ENCODE measurements around the gene PROX1.

PROX1 gene

DNA sequence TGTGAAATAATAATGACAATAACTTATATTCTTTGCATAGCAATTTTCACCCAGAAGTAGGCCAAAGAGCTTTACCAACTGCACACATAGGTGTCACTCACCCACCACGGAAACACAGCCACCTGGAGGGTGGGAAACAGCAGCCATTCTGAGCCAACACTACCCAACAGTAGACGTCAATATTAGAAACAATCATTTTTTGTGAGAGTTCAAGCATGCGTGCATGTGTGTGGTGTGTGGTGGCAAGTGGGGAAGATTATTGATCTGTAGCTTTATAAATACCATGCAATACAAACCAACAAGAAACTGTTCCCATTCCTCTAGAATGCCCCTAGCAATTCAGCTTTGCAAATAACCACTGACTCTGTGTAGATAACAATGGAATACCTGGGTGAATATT lies 19.1 kb downstream of the PROX1 start:
- no peak overlapping the region for H3K27ac ChIP-seq
- no peak overlapping the region for H3K4me3 ChIP-seq
- no peak overlapping the region for H3K4me2 ChIP-seq
- no peak overlapping the region for H3K9ac ChIP-seq
- no peaks in the 10 kb centered on the region for H3K36me3 ChIP-seq
- H3K4me1 ChIP-seq = no peaks in the 10 kb centered on the region
- no peaks in the 10 kb centered on the region for H3K27me3 ChIP-seq
- no peaks in the 10 kb centered on the region for H4K20me1 ChIP-seq
- TF ChIP-seq Cebpa-rat (IDR thresholded peaks at IDR 0.05) = 0 out of 2 replicates have a peak, but pooled peaks have one; percentile 24
- H3K9me3 ChIP-seq = no peaks in the 10 kb centered on the region

DNA sequence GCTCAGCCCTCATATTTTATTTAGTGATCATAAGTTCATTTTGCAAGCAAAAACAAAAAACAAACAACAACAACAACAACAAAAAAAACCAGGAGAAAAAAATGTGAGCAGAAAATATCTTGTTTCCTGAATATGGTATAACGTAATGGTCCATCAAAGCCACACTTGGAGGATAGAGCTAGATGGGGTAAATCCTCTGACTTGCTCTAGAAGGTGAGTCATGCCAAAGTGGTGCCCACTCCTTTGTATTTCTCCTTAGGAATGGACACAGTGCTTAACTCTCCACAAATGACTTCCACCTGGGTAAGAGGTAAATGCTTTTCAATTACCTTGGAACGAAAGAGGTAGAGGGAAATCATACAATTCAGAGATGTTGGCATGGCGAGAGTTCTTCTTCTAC lies 20.6 kb downstream of the PROX1 start:
- Histone ChIP-seq H3K4me2 (no peak overlapping the region), H4K20me1 (no peaks in the 10 kb centered on the region), H3K36me3 (no peaks in the 10 kb centered on the region), H3K9me3 (no peaks in the 10 kb centered on the region), H3K4me1 (no peaks in the 10 kb centered on the region), H3K27me3 (no peaks in the 10 kb centered on the region), H3K27ac (no peak overlapping the region), H3K9ac (no peak overlapping the region), H3K4me3 (no peak overlapping the region)
- no peak for TF ChIP-seq Cebpa-rat (IDR thresholded peaks at IDR 0.05)

DNA sequence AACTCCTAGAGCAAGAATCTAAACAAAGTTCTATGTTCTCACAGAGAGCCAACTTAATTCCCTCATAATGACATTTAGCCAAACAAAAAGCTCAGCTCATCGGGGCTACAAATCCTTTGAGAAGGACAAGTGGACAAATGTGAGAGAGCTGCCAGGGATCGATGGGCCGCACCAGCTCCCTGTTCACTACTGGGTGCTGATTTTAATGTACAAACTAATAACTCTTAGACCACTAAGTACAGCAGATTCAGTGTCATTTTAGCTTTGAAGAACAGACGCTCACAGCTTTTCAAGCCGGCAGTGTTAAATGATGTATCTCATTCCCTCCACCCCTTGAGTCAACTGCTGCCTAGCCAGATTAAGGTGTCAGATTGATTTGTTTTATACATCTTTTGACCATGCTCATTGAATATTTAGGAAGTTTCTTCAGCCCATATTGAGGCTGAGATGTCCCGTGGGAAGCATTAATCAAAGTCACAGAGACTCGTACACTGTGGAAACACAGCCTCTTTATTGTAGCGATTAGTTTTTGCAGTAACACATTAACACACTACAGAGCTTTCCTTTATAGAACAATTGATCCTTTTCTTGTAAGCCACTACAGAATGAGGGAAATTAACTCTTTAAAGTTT lies 21.1 kb downstream of the PROX1 start:
- no peak for TF ChIP-seq Cebpa-rat (IDR thresholded peaks at IDR 0.05)
- H3K27ac ChIP-seq = no peak overlapping the region
- H3K4me3 ChIP-seq = no peak overlapping the region
- H3K4me2 ChIP-seq = no peak overlapping the region
- H3K36me3 ChIP-seq = no peaks in the 10 kb centered on the region
- no peaks in the 10 kb centered on the region for H3K9me3 ChIP-seq
- H4K20me1 ChIP-seq = no peaks in the 10 kb centered on the region
- no peaks in the 10 kb centered on the region for H3K27me3 ChIP-seq
- no peaks in the 10 kb centered on the region for H3K4me1 ChIP-seq
- no peak overlapping the region for H3K9ac ChIP-seq

DNA sequence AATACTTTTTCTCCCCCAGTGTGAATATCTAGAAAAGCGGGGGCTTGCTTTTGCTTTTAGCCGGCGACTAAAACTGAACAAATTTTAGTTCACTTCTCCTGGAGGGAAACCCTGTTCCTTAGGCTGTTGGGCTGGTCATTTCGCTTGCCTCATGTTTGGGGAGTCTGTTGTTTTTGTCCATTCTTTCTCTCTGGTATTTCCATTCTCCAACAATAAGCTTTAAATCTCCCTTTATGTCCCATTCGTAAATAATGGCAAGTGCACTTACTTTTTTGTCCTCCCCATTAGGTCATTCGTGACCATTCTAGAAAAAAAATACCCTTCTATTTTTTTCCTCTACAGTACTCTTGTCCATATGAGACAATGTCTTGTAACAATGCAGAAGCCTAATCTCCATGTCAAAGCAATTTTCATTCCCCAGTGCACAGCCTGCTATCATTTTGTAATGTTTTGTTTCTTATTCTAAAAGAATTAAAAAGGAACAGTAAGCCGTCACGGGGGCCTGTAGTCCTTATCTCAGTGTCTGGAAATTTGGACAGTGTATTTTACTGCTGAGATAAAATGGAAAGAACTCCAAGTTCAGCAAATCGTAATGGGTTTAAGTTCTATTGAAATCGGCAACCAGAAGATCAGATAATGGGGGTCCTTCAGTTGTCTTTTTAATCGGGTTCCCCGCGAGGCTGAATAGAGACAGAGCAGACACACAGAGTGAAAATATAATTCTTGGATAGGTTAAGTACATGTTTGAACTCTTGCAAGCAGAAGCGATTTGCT lies 21.8 kb downstream of the PROX1 start:
- no peak overlapping the region for H3K27ac ChIP-seq
- no peaks in the 10 kb centered on the region for H3K27me3 ChIP-seq
- H3K9me3 ChIP-seq = no peaks in the 10 kb centered on the region
- H3K4me3 ChIP-seq = no peak overlapping the region
- no peak overlapping the region for H3K4me2 ChIP-seq
- H4K20me1 ChIP-seq = no peaks in the 10 kb centered on the region
- H3K4me1 ChIP-seq = no peaks in the 10 kb centered on the region
- no peak overlapping the region for H3K9ac ChIP-seq
- H3K36me3 ChIP-seq = no peaks in the 10 kb centered on the region
- no peak for TF ChIP-seq Cebpa-rat (IDR thresholded peaks at IDR 0.05)

DNA sequence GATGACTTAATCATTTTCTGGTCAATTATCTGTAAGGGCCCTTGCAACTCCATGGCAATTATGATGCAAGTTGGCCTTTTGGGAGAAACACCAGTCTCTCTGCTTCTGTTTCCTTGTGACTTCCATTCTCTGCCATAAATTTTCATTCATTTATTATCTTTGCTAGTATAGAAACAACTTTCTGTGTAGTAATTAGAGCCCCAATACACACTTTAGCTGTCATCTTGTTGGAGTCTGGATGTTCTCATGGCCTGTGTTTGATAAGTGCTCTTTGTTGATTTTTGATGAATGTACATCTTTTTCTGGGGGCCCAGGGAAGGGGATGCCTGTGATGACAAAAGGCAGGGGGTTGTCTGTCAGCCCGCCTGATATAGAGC lies 22.4 kb downstream of the PROX1 start:
- Histone ChIP-seq H3K36me3 (no peaks in the 10 kb centered on the region), H3K4me3 (no peak overlapping the region), H3K4me2 (no peak overlapping the region), H3K27me3 (no peaks in the 10 kb centered on the region), H4K20me1 (no peaks in the 10 kb centered on the region), H3K27ac (no peak overlapping the region), H3K9me3 (no peaks in the 10 kb centered on the region), H3K9ac (no peak overlapping the region), H3K4me1 (no peaks in the 10 kb centered on the region)
- no peak for TF ChIP-seq Cebpa-rat (IDR thresholded peaks at IDR 0.05)

DNA sequence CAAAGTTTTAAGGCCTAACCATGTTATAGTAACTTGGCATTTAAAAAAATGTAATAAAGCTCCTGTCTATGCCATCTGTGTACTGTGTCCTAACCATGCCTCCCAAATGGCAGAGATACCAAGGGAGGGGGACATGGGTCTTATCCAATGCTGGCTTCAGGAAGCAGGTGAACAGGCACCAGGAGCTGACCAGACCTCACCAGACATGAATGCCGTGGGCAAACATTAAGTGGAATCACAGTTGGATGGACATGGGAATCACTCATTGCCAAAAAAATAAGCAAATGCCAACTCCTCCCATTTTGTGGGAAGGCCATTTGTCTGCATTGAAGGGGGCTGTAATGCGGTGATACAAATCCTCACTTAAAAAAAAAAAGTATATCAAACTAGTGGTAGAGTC lies 22.9 kb downstream of the PROX1 start:
- Histone ChIP-seq H3K27ac (no peak overlapping the region), H3K36me3 (no peaks in the 10 kb centered on the region), H3K4me1 (no peaks in the 10 kb centered on the region), H3K27me3 (no peaks in the 10 kb centered on the region), H3K9ac (no peak overlapping the region), H3K4me2 (no peak overlapping the region), H3K4me3 (no peak overlapping the region), H3K9me3 (no peaks in the 10 kb centered on the region), H4K20me1 (no peaks in the 10 kb centered on the region)
- TF ChIP-seq Cebpa-rat (IDR thresholded peaks at IDR 0.05) = no peak

DNA sequence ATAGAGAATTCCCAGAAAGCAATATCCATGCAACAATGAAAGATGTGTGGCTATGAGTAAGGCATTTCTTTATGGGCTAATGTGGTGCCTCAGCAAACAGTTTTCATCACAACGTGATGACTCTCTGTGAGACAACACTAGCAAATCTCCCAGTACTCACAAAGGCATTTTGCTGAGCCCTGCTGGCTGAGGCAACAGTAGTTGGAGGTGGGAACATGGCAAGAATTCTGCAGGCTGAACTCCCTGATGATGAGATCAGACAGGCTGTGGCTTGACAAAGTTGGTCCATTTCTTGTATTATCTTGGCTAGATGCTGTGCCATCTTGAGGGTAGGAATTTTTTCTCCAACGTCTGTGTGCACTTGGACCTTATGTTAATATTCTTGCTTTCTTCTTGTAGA lies 24.6 kb downstream of the PROX1 start:
- H3K27ac ChIP-seq = no peak overlapping the region
- H3K4me2 ChIP-seq = no peak overlapping the region
- TF ChIP-seq Cebpa-rat (IDR thresholded peaks at IDR 0.05) = no peak
- no peaks in the 10 kb centered on the region for H3K9me3 ChIP-seq
- no peak overlapping the region for H3K9ac ChIP-seq
- no peaks in the 10 kb centered on the region for H4K20me1 ChIP-seq
- no peaks in the 10 kb centered on the region for H3K36me3 ChIP-seq
- H3K27me3 ChIP-seq = no peaks in the 10 kb centered on the region
- no peaks in the 10 kb centered on the region for H3K4me1 ChIP-seq
- H3K4me3 ChIP-seq = no peak overlapping the region

DNA sequence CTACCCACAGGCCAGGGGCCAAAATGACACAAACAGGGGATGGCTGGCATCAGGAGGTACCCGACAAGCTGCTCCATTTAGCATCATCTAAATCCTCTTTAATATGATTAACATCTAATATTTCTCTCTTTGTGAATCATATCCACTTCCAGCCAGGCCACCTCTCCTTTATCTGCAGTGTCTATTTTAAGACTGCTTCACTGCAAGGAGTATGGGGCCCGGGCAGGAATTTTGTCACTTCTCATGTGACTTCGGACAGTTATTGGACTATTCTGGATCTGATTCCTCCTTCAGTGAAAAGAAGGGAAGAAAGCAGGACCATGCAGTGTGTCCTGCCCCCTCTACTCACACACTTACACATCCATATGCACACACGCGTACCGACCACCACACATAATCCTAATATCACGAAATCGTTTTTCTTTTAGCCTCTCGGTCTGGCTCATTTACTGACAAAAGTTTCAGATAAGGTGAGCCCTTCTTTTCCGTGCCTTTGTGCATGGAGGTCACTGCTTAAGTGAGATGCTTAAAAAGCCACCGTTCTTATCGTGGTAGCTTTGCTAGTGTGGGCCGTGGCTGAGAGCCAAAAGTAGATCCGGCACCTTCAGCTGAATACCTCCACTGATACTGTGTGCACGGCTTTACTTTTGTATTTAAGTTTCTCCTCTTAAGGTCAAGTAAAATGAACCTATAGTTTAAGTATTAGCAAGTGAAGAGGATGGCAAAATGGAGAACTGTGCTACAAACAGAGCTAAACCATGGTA lies 26.0 kb downstream of the PROX1 start:
- Histone ChIP-seq H3K9ac (no peak overlapping the region), H3K4me1 (no peaks in the 10 kb centered on the region), H3K27me3 (no peaks in the 10 kb centered on the region), H3K4me2 (no peak overlapping the region), H3K9me3 (no peaks in the 10 kb centered on the region), H4K20me1 (no peaks in the 10 kb centered on the region), H3K4me3 (no peak overlapping the region), H3K36me3 (no peaks in the 10 kb centered on the region), H3K27ac (no peak overlapping the region)
- no peak for TF ChIP-seq Cebpa-rat (IDR thresholded peaks at IDR 0.05)

DNA sequence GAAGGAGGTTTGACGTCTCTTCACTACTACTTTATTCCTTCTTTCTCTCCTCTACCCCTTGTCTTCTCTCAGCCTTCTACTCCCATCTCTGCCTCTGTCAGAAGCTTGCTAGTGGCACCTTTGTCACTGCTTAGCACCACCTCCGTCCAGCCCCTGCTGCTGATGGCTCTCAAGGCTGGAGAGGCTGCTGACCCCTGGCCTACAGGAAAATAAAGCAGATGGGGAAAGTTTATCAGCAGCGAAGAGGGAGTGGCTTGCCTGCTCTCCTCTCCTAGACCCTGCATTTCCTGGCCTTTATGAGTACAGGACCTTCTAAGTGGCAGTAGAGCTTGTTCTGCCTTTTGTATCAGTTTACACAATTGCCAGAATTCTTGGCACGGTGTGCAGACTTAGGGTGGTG lies 27.0 kb downstream of the PROX1 start:
- no peaks in the 10 kb centered on the region for H3K9me3 ChIP-seq
- no peaks in the 10 kb centered on the region for H4K20me1 ChIP-seq
- H3K9ac ChIP-seq = no peak overlapping the region
- H3K36me3 ChIP-seq = no peaks in the 10 kb centered on the region
- no peaks in the 10 kb centered on the region for H3K4me1 ChIP-seq
- H3K27me3 ChIP-seq = no peaks in the 10 kb centered on the region
- no peak overlapping the region for H3K4me2 ChIP-seq
- no peak overlapping the region for H3K27ac ChIP-seq
- no peak overlapping the region for H3K4me3 ChIP-seq
- TF ChIP-seq Cebpa-rat (IDR thresholded peaks at IDR 0.05) = no peak
